ENCODE results near the gene CEP83.
A peak's percentile ranks its signal among the peaks of the same experiment; 100 is the strongest.
"Not testable (repeated sequence)": the region's sequence is repeated elsewhere in the genome, so short reads cannot be mapped to it uniquely, and the experiment has no call there.

CEP83 gene, protein sequence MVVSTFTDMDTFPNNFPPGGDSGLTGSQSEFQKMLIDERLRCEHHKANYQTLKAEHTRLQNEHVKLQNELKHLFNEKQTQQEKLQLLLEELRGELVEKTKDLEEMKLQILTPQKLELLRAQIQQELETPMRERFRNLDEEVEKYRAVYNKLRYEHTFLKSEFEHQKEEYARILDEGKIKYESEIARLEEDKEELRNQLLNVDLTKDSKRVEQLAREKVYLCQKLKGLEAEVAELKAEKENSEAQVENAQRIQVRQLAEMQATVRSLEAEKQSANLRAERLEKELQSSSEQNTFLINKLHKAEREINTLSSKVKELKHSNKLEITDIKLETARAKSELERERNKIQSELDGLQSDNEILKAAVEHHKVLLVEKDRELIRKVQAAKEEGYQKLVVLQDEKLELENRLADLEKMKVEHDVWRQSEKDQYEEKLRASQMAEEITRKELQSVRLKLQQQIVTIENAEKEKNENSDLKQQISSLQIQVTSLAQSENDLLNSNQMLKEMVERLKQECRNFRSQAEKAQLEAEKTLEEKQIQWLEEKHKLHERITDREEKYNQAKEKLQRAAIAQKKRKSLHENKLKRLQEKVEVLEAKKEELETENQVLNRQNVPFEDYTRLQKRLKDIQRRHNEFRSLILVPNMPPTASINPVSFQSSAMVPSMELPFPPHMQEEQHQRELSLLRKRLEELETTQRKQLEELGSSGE

DNA sequence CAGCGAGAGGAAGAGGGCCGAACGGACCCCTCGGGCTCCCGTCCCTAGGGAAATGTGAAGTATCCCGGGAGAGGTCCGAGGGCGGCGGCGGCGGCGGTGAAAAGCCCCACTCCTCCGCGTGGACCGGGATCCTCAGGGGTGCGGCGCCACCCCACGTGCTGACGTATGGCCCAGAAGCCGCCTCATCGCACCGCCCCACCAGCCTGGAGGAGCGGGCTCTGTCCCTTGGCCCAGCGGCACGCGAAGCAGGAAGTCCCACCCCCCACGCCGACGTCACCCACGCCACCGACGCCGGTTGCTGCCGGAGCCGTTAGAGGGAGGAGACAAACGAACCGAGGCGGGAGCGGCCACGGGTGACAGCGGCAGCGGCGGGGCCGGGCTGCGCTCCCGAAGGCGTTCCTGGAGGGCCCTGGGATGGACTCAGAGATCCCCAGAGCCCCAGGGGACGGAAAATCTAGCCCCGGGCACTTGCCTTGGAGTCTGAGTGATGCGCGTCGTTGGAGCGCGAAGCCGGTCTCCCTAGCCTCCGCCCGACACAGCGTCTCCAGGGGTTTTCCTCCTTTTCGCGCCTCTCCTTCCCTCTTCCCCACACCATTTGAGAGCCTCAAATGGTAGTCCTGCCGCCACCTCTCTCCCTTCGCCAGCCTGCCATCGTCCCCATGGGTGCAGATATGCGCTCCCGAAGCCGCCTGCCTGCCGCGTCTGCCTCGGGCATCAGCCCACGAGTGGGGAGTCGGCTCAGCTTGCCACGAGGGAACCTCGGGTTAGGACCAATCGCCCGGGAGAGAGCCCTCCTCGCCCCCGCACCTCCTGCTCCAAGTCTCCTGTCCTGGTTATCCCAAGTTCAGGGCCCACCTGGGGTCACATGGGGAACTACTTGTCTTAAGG is at the start of gene CEP83:
Gene CEP83 (minus strand): TSS at position 140 of the 888 bp plus-strand sequence. CDS start 47,377 bp downstream, outside the sequence.
- peak; percentile 78 to 79 for DNase-seq (ENCODE audit: low read depth in 2 of 2)

DNA sequence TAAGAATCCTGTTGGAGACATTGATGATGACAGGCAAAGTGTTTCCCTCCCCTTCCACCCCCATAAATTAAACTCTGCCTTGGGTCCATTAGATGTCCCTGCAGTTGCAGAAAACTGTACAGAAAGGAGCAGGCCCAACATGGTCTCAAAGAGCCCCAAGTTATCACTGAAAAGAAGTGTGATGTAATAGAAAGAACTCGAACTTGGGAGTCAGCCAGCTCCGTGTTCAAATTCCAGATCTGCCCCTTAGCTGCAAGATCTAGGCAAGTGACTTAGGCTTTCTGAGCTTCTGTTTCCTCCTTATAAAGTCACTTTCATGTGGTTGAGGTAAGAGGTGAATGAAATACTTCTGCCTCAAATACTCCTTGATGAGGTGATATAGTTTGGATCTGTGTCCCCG is 49.6 kb upstream of the CEP83 start:
- no peak for DNase-seq (ENCODE audit: low read depth in 2 of 2)

DNA sequence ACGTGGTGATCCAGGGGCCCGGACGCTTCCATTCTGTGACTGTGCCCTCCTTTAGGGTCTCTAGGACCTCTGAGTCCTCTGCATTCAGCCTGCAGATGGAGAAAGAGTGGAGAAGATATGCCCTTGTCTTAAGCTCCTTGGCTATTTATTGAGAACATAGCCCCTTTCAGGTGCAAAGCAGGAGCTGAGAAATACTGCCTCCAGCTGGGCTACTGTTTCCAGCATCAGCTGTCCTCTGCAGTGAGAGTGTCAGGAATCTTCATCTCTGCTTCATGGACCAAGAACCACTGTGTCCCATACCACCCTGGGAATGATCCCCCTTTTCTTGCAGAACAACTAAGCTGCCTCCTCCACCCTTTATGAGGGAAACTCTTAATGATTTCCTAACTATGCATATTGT is 47.8 kb upstream of the CEP83 start:
- no peak for DNase-seq (ENCODE audit: low read depth in 2 of 2)

DNA sequence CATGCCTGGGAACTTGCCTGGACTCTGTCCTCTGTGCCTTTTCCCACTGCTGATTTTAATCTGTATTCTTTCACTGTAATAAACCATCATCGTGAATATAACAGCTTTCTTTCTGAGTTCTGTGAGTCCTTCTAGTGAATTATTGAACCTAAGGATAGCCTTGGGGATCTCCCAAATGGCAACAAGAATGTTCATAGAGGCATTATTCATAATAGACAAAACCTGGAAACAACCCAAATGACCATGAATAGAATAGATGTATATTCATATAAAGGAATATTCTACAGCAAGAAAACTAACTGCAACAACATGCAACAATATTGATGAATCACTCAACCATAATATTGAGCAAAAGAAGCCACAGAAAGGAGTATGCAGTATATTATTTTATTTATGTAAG is 44.7 kb upstream of the CEP83 start:
- no peak for DNase-seq (ENCODE audit: low read depth in 2 of 2)

DNA sequence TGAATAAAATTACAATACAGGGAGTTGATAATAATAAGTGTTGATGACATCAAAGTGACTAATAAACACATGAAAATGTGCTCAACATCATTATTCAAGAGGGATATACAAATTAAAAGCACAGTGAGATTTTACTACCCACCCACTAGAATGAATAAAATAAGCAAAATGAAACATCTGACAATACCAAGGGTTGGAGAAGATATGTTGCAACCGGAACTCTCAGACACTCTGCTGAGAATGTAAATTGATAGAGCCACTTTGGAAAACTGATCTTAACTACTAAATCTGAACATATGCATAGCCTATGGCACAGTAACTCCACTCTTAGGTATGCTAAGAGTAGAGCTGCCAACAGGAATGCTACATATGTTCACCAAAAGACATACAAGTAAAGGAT is 44.0 kb upstream of the CEP83 start:
- DNase-seq (ENCODE audit: low read depth in 2 of 2) = no peak

DNA sequence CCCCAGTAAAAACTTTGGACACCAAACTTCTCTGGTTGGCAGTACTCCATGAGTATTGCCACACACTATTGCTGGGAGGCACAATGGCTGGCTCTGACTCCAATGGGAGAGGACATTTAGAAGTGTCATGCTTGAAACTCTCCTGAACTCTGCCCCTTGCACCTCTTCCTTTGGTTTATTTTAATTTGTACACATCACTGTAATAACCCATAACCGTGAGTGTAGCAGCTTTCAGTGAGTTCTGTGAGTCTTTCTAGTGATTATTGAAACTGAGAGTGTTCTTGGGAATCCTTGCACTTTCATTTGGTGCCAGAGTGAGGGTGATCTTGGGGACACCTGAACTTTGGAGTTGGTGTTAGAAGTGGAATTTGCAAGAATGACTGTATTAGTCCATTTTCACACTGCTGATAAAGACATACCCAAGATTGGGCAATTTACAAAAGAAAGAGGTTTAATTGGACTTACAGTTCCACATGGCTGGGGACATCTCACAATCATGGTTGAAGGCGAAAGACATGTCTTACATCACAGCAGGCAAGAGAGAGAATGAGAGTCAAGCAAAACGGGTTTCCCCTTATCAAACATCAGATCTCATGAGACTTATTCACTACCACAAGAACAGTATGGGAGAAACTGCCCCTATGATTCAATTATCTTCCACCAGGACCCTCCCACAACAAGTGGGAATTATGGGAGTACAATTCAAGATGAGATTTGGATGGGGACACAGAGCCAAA is 41.3 kb upstream of the CEP83 start:
- DNase-seq (ENCODE audit: low read depth in 2 of 2) = no peak

DNA sequence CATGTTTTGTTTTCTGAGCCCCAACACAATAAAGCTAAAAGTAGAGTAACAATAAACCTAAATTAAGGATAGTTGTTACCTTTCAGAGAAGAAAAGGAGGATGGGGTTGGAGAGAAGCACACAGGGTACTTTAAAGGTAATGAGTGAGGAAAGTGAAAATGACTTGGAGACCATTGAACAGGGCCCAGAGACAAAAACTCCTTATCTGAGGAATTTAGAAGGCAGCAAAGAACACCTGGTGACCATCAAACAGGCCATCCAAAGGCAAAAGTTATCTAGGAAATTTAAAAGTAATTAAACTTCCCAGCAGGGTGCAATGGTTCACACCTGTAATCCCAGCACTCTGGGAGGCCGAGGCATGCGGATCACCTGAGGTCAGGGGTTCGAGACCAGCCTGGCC is 39.0 kb upstream of the CEP83 start:
- DNase-seq (ENCODE audit: low read depth in 2 of 2) = no peak

DNA sequence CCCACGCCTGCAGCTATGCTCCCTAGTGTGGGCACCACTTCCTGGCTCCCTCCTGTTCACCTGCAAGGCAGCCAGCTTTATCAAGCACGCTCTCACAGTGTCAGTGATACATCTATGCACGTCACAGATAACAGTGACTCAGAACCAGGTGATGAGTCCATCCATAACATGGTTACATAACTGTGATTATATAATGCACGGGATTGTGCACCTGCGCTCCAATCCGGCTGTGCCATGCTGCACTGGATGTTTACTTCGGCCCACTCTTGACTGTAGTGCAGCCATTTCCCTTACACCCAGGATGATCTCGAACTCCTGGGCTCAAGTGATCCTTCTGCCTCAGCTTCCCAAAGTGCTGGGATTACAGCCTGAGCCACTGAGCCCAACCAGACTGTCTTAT is 38.4 kb upstream of the CEP83 start:
- no peak for DNase-seq (ENCODE audit: low read depth in 2 of 2)

DNA sequence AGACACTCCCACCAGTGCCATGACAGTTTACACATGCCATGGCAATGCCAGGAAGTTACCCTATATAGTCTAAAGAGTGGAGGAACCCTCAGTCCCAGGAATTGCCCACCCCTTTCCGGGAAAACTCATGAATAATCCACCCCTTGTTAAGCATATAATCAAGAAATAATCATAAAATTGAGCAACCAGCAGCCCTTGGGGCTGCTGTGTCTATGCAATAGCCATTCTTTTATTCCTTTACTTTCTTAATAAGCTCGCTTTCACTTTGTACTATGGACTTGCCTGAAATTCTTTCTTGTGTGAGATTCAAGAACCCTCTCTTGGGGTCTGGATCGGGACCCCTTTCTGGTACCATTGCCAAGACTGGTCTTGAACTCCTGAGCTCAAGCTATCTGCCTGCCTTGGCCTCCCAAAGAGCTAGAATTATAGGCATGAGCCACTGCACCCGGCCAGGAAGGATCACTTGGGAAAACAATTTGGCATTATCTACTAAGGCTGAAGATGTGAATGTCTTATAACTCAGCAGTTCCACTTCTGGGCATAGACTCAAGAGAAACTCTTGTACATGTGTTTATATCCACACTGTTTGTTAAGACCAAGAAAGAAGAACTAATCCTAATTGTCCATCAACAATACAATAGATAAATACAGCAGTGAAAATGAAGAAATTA is 35.9 kb upstream of the CEP83 start:
- no peak for DNase-seq (ENCODE audit: low read depth in 2 of 2)

DNA sequence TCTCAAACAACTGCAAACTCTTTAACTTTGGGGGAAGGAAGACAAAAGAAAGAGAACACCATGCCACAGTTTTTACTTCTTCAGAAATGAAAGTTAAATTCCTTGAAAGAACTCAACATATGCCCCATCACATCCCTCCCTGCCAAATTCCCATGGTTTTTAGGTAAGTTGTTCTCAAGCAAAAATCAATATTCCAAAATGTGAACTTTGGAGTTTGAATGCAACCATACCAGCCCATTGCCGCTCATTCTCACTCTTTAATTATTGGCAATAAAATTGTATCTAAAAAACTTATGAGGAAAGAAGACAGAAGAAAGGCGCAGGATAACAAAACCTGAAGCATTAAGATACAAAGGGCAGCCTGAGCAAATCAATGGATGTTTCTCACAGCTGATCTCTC is 31.8 kb upstream of the CEP83 start:
- DNase-seq (ENCODE audit: low read depth in 2 of 2) = no peak

DNA sequence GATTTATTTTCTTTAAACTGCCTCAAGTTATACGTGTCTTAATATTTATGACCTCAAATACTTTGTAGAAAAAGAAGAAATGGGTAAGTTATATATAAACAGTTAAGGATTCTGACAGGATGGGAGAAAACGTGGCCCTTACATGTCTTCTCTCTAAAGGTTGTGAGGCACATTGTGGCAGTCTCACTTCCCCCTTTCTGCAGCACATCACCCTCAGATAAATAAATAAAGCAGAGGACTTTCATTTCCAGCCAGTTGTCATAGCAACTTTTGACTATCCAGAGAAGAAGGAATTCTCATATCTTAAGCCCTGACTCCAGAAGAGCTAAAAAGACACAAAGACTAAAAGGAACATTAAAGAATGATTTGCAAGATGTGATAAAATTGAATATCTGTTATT is 28.8 kb upstream of the CEP83 start:
- DNase-seq (ENCODE audit: low read depth in 2 of 2) = no peak

DNA sequence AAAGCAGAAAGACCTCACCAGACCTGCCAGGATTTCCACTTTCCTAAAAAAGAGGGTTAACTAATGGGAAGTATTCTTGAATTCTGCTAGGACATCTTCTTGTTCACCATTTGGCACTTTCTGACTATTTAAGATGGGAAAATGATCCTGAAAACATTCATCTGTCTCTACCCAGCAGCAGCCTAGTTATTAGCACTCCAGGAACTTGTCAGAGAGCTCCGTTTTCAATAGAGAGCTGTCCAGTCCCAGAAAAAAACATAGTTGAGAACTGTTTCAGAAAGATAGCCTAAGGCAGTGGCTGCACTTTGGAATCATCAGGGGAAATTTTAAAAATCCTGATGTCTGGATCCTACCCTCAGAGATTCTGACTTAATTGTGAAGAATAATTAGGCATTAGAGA is 22.1 kb upstream of the CEP83 start:
- DNase-seq (ENCODE audit: low read depth in 2 of 2) = no peak

DNA sequence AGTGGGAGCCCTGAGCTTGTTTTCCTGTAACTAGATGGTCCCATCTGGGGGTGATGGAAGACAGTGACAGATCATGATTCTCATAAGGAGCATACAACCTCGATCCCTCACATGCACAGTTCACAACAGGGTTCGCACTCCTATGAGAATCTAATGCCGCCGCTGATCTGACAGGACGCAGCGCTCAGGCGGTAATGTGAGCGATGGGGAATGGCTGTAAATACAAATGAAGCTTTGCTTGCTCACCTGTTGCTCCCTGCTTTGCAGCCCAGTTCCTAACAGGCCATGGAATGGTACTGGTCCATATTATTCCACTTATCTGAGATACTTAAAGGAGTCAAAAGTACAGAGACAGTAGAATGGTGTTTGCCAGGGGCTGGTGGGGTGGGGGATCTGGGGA is 9.9 kb upstream of the CEP83 start:
- no peak for DNase-seq (ENCODE audit: low read depth in 2 of 2)

DNA sequence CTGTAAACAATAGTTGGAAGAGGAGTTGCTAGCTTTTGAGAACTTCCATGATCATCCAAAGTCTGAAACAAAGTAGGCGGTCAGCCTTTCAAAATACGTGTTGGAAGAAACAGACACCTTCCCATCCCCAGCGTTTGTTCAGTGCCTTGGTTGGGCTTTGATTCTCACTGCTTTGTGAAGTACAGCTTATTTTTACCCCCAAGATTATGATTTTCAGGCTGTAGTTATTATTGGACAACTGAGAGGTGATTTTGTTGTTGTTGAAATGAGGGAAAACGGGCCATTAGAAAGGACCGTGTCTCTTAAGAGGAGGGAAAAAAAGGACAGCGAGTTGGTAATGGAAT is 921 bp upstream of the CEP83 start:
- no peak for DNase-seq (ENCODE audit: low read depth in 2 of 2)

DNA sequence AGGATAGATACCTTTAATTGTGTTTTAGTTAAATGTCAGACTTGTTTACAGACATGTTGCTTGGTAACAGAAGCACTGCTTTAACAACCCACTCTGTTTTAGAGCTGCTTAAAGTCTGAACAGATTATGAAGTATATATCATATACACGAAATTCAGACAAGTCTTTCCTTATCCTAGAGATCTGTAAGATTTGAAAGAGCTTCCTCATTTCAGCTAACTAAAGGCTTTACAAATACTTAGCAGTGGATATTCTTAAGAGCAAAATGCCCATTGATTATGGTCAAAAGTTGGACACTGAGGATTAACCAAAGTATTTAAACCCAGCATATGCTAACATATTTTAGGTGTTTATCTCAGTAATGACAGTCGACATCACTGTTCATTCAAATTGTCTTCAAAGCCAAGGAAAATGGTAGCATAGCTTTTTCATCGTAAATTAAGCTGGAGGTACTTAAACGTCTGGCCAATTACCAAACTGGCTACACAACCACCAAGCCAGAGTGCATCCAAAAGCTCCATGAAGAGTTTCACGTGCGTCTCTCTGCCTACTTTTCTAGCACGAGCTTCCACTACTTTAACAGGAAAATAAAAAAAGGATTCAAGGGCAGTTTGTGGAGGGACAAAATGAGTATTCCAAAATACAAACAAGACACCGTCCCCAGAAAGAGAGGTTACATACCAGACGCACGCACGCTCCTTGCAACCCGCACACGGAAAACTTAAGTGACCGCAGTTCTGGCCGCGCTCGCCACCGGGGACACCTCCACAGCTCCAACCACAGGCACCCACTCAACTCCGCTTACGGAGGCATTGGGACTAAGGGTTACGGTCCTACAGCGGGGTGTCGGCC is 565 bp downstream of the CEP83 start:
- peak in 1 of 2 experiments; percentile 7 for DNase-seq (ENCODE audit: low read depth in 2 of 2)

DNA sequence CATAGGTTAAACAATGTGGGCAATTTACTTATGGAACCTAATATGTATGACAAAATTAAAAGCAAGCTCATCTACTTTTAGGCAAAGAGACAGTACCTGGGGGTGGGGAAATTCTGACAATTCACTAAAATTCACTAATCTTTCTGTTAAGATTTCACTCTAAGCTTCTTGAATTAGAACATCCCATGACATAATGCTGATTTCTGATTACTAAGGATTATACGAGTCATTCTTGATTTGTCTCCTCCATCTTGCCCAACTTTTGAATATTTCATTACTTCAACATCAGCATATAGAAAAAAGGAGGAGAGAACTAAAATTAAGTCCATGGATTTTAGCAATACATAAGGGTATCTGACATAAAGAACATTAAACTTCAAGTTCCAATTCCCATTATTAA is 2.4 kb downstream of the CEP83 start:
- no peak for DNase-seq (ENCODE audit: low read depth in 2 of 2)

DNA sequence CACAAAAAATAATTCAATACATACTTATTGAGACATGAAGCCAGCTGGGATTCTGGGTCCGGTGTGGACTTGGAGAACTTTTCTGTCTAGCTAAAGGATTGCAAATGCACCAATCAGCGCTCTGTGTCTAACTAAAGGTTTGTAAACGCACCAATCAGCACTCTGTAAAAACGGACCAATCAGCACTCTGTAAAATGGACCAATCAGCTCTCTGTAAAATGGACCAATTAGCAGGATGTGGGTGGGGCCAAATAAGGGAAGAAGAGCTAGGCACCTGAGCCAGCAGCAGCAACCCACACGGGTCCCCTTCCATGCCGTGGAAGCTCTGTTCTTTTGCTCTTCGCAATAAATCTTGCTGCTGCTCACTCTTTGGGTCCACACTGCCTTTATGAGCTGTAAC is 5.3 kb downstream of the CEP83 start:
- DNase-seq (ENCODE audit: low read depth in 2 of 2) = not testable (repeated sequence)

DNA sequence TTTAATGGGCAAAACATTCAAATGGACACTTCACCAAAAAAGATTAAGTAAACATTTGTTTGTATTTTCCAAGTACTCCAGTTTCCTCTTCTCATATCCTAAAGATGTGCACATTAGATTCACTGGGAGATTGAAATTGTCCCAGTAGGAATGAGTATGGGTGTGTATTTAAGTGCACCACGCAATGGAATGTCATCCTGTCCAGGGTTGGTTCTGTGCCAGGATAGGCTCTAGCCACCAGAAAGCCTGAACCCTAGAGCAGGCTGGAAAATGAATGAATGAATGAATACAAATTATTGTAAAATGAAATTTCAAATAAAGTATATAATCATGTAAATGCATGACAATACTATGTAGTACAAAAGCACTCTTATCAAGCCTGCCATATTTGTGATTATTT is 14.0 kb downstream of the CEP83 start:
- no peak for DNase-seq (ENCODE audit: low read depth in 2 of 2)

DNA sequence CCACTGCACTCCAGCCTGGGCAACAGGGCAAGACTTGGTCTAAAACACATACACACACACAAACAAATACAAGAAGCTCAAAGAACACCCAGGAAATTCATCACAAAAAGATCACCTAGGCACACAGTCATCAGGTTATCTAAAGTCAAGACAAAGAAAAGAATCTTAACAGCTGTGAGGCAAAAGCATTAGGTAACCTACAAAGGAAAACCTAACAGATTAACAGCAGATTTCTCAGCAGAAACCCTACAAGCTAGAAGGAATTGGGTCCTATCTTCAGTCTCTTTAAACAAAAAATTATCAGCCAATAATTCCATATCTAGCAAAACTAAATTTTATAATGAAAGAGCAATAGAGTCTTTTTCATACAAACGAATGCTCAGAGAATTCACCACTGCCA is 22.4 kb downstream of the CEP83 start:
- DNase-seq (ENCODE audit: low read depth in 2 of 2) = no peak

DNA sequence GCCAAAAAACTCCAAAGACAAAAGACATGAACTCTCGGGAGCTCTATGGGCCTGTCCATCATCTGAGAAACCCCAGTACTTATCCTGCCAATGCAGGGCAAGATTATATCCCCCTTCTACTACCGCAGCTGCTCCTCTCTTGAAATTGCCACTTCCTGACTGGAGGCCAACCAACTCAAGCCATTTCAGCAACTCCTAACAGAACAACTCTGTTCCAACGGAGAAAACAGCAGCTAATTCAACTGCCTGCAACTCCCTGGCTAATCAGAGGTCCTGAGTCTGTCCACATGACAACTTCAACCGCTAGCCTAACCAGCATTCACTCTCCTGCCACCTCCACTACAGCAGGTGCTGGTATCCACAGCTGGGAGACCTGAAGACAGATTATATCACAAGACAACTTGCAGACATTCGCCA is 24.1 kb downstream of the CEP83 start:
- DNase-seq (ENCODE audit: low read depth in 2 of 2) = no peak

All from fibroblast of skin of left quadriceps (primary cell).